Colonic mucosa (tissue), 4 donors: ENCODE results near the gene BAZ2B. TPM values are rescaled to one million over a fixed set of nuclear protein-coding genes. Genes with fewer than 3 reads are reported as not detected.

Source experiments
- DNase-seq: peaks from one replicate; pipeline ENCODE4 v3.0.0-alpha.2; 2020
- H3K27ac ChIP-seq: fragments of 200-600 bp; one replicate; pipeline ENCODE4 v1.8.0; 2021
- H3K27me3 ChIP-seq: fragments of 200-600 bp; one replicate; pipeline ENCODE4 v1.8.0; 2021
- H3K36me3 ChIP-seq: fragments of 200-600 bp; one replicate; pipeline ENCODE4 v1.8.0; 2021
- H3K4me1 ChIP-seq: fragments of 200-600 bp; one replicate; pipeline ENCODE4 v1.8.0; 2021; ENCODE audit warnings: mild to moderate bottlenecking
- H3K4me3 ChIP-seq: fragments of 200-600 bp; one replicate; pipeline ENCODE4 v1.8.0; 2021
- H3K9ac ChIP-seq, 2 donors: one replicate each; pipeline ENCODE4 v1.7.0; 2013; ENCODE audit warnings: control low read depth in 2 of 2, low read depth in 2 of 2, low read length in 2 of 2
- H3K9me3 ChIP-seq: fragments of 200-600 bp; one replicate; pipeline ENCODE4 v1.8.0; 2021
- intact Hi-C: fragments of 100-400 bp; cut with DNase I; formaldehyde crosslinking; loops from one replicate; pipeline ENCODE4 v1.14.1; 2022
- total RNA-seq, 2 donors: library from RNA; stranded (reverse); fragmentation: NEBNext Ultra II Directional in 1 of 2; extraction: Animal tissue kit (Norgen Biotek cat#: 25700) in 1 of 2; gene quantifications; one replicate each; pipeline ENCODE4 v1.2.1, GENCODE V29; 2021
- TF ChIP-seq, protein P1 (sequence below): fragments of 200-600 bp; IDR thresholded peaks from one replicate; pipeline ENCODE4 v1.8.0; 2022; ENCODE audit warnings: antibody characterized with exemption, mild to moderate bottlenecking
- donor health status: healthy.
- donor health status: DM: no; HTN: no; CAD: no.
- donor health status: DM: no; HTN: no; CAD: no.

The BAZ2B gene
- total RNA-seq, 2 donors from 2014 or later: 36.7 to 60.9 TPM

DNA sequence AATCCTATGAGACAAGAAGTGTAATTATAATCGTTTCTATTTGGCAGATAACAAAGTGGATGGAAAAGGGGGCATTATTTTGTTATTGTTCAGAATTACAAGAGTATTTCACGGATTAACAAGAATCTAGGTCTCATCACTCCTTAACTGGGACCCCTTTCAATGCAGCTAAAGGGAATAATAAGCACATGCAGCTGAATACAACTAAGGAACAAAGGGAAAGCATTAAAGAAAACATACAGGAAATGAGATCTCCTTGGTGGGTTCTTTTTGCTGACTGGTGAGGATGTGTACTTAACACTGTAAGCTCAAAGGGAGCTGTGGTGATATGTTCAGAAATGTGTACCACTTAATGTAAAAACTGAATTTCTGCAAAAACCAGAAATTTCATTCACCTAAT, 189.3 kb downstream of the BAZ2B start:
- Histone ChIP-seq H3K4me1 (no peaks in the 10 kb centered on the region), H3K27me3 (no peaks in the 10 kb centered on the region), H3K9me3 (no peaks in the 10 kb centered on the region), H3K9ac (no peak overlapping the region), H3K36me3 (no peaks in the 10 kb centered on the region), H3K4me3 (no peak overlapping the region), H3K27ac (no peak overlapping the region)
- intact Hi-C loops: no loop called here
- TF ChIP-seq, protein P1, sequence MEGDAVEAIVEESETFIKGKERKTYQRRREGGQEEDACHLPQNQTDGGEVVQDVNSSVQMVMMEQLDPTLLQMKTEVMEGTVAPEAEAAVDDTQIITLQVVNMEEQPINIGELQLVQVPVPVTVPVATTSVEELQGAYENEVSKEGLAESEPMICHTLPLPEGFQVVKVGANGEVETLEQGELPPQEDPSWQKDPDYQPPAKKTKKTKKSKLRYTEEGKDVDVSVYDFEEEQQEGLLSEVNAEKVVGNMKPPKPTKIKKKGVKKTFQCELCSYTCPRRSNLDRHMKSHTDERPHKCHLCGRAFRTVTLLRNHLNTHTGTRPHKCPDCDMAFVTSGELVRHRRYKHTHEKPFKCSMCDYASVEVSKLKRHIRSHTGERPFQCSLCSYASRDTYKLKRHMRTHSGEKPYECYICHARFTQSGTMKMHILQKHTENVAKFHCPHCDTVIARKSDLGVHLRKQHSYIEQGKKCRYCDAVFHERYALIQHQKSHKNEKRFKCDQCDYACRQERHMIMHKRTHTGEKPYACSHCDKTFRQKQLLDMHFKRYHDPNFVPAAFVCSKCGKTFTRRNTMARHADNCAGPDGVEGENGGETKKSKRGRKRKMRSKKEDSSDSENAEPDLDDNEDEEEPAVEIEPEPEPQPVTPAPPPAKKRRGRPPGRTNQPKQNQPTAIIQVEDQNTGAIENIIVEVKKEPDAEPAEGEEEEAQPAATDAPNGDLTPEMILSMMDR: no peak
- DNase-seq: no peak

GRCh38 chr2:159419403-159419802, 196.9 kb downstream of the BAZ2B start:
- TF ChIP-seq, protein P1: no peak
- no peaks in the 10 kb centered on the region for H3K36me3 ChIP-seq
- H3K27me3 ChIP-seq: no peaks in the 10 kb centered on the region
- intact Hi-C loops: no loop called here
- H3K27ac ChIP-seq: no peak overlapping the region
- no peak overlapping the region for H3K4me3 ChIP-seq
- no peak for DNase-seq
- no peak overlapping the region for H3K9ac ChIP-seq
- H3K9me3 ChIP-seq: no peaks in the 10 kb centered on the region
- no peaks in the 10 kb centered on the region for H3K4me1 ChIP-seq

- H3K27ac ChIP-seq: no peak overlapping the region
- TF ChIP-seq, protein P1: no peak
- no peaks in the 10 kb centered on the region for H3K27me3 ChIP-seq
- no peaks in the 10 kb centered on the region for H3K4me1 ChIP-seq
- H3K36me3 ChIP-seq: no peaks in the 10 kb centered on the region
- H3K4me3 ChIP-seq: no peak overlapping the region
- intact Hi-C loops: no loop called here
- no peak for DNase-seq
- H3K9me3 ChIP-seq: no peaks in the 10 kb centered on the region
- no peak overlapping the region for H3K9ac ChIP-seq
Observed at GRCh38 chr2:159411460-159411859, 204.9 kb downstream of the BAZ2B start.

GRCh38 chr2:159410276-159410675, 206.1 kb downstream of the BAZ2B start:
- Histone ChIP-seq H3K9me3 (no peaks in the 10 kb centered on the region), H3K27ac (no peak overlapping the region), H3K4me3 (no peak overlapping the region), H3K4me1 (no peaks in the 10 kb centered on the region), H3K27me3 (no peaks in the 10 kb centered on the region), H3K36me3 (no peaks in the 10 kb centered on the region), H3K9ac (no peak overlapping the region)
- TF ChIP-seq, protein P1: no peak
- DNase-seq: no peak
- intact Hi-C loops: no loop called here

DNA sequence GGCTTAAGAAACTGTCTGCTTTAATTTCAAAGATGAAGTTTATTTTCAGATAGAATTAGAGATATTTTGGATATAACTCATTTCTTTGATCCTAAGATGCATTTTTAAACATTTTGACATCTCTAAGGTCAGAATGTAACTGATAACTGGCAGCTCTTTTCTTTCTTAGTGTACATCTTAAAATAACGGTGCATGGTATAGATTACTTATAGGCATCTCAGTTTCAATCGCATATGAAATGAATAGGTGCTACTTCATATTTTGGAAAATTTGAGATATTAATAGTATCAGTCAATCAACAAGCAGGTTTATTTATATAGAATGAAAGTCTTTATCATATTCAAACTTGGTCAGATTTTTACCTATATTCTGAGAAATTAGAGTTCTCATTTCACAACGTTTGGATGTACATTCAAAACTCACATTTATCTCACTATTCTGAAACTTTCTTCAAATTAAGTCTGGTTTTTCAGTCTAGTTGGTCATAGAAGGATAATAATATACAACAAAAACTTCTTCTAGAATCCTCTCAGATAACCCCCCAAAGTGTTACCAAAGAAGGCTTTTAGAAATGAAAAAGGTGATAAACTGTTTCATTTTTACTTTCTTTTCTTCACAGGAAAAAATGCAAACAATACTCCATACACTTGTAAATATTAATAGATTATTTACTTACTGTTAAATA, 207.1 kb downstream of the BAZ2B start:
- no peak overlapping the region for H3K27ac ChIP-seq
- H3K36me3 ChIP-seq: no peaks in the 10 kb centered on the region
- intact Hi-C loops: no loop called here
- no peak overlapping the region for H3K4me3 ChIP-seq
- no peaks in the 10 kb centered on the region for H3K9me3 ChIP-seq
- DNase-seq: no peak
- no peaks in the 10 kb centered on the region for H3K27me3 ChIP-seq
- TF ChIP-seq, protein P1: no peak
- H3K9ac ChIP-seq: no peak overlapping the region
- no peaks in the 10 kb centered on the region for H3K4me1 ChIP-seq
